CD14-positive monocyte (primary cell): ENCODE results near the gene CEP85L. TPM values are rescaled to one million over a fixed set of nuclear protein-coding genes. Genes with fewer than 3 reads are reported as not detected.
A peak's percentile ranks its signal among the peaks of the same experiment; 100 is the strongest.

Source experiments
- DNase-seq, 3 donors: peaks; one replicate each; pipeline ENCODE4 v3.0.0-alpha.2; 2011 to 2022
- H2AFZ ChIP-seq: 2 replicates; pipeline ENCODE4 v1.6.0; 2012; ENCODE audit warnings: mild to moderate bottlenecking, low read depth, low read length, inconsistent platforms; ENCODE audit not compliant: insufficient read depth, poor library complexity, severe bottlenecking
- H3K27ac ChIP-seq, 2 donors: 1 replicate in 1 of 2; 2 replicates in 1 of 2; pipeline ENCODE4 v1.5.1; 2012 to 2013; ENCODE audit warnings: low read length in 2 of 2, control low read depth in 1 of 2, inconsistent platforms in 1 of 2, low read depth in 1 of 2, mild to moderate bottlenecking in 1 of 2
- H3K27me3 ChIP-seq, 2 donors: one replicate each; pipeline versions ENCODE4 v1.6.0 to v1.6.1; 2011 to 2013; ENCODE audit warnings: low read length in 2 of 2; ENCODE audit not compliant: control insufficient read depth in 2 of 2, insufficient read depth in 2 of 2
- H3K36me3 ChIP-seq, 2 donors: replicated peaks in 1 of 2; 1 replicate in 1 of 2; 2 replicates in 1 of 2; pipeline versions ENCODE4 v1.5.1 to v1.6.1; 2012 to 2013; ENCODE audit warnings: low read length in 2 of 2, control low read depth in 1 of 2, inconsistent platforms in 1 of 2, mild to moderate bottlenecking in 1 of 2; ENCODE audit not compliant: insufficient read depth in 2 of 2, control insufficient read depth in 1 of 2
- H3K4me1 ChIP-seq, 2 donors: 1 replicate in 1 of 2; 2 replicates in 1 of 2; pipeline versions ENCODE4 v1.5.1 to v1.6.1; 2012 to 2013; ENCODE audit warnings: low read length in 2 of 2, control low read depth in 1 of 2, inconsistent platforms in 1 of 2, mild to moderate bottlenecking in 1 of 2, moderate library complexity in 1 of 2; ENCODE audit not compliant: insufficient read depth in 2 of 2, control insufficient read depth in 1 of 2
- H3K4me2 ChIP-seq: replicated peaks from 2 replicates; pipeline ENCODE3; 2012; ENCODE audit warnings: low read length, moderate library complexity, mild to moderate bottlenecking; ENCODE audit not compliant: poor library complexity, severe bottlenecking; ENCODE audit errors: extremely low read depth
- H3K4me3 ChIP-seq, 3 experiments: fragments of 200-600 bp in 1 of 3; sonication (generic) in 1 of 3; replicated peaks in 1 of 3; 1 replicate in 2 of 3; 2 replicates in 1 of 3; pipeline ENCODE4 v1.5.1; 2011 to 2013; ENCODE audit warnings: low read length in 3 of 3, mild to moderate bottlenecking in 3 of 3, control low read depth in 2 of 3, low read depth in 2 of 3, inconsistent platforms in 1 of 3, moderate library complexity in 1 of 3
- H3K79me2 ChIP-seq: 2 replicates; pipeline ENCODE4 v1.6.0; 2012; ENCODE audit warnings: mild to moderate bottlenecking, control low read depth, inconsistent platforms, low read length, moderate library complexity; ENCODE audit not compliant: insufficient read depth
- H3K9ac ChIP-seq: 2 replicates; pipeline ENCODE4 v1.6.0; 2017; ENCODE audit warnings: low read length, mild to moderate bottlenecking; ENCODE audit not compliant: insufficient read depth, poor library complexity, severe bottlenecking
- H3K9me3 ChIP-seq, 2 donors: replicated peaks in 1 of 2; 1 replicate in 1 of 2; 2 replicates in 1 of 2; pipeline versions ENCODE4 v1.5.1 to v1.6.1; 2012 to 2013; ENCODE audit warnings: low read length in 2 of 2, control low read depth in 1 of 2; ENCODE audit not compliant: control insufficient read depth in 1 of 2, insufficient read depth in 1 of 2
- H4K20me1 ChIP-seq: 2 replicates; pipeline ENCODE4 v1.6.0; 2012; ENCODE audit warnings: mild to moderate bottlenecking, low read length, control low read depth, moderate library complexity; ENCODE audit not compliant: insufficient read depth
- H3K27ac Mint-ChIP-seq, 7 donors: one replicate each; pipeline ENCODE4 v1.8.0; 2020; ENCODE audit warnings: mild to moderate bottlenecking in 7 of 7, mixed read lengths in 7 of 7, moderate library complexity in 6 of 7, inconsistent platforms in 2 of 7
- H3K27me3 Mint-ChIP-seq, 3 donors: one replicate each; pipeline ENCODE4 v1.8.0; 2021 to 2022; ENCODE audit warnings: low read depth in 3 of 3, mild to moderate bottlenecking in 3 of 3, mixed read lengths in 3 of 3, moderate library complexity in 3 of 3, inconsistent platforms in 1 of 3
- H3K36me3 Mint-ChIP-seq, 2 donors: one replicate each; pipeline ENCODE4 v1.8.0; 2020; ENCODE audit warnings: mixed read lengths in 2 of 2, inconsistent platforms in 1 of 2, mild to moderate bottlenecking in 1 of 2
- H3K4me1 Mint-ChIP-seq: one replicate; pipeline ENCODE4 v1.8.0; 2020; ENCODE audit warnings: mild to moderate bottlenecking, mixed read lengths
- H3K4me3 Mint-ChIP-seq, 2 donors: one replicate each; pipeline ENCODE4 v1.8.0; 2020; ENCODE audit warnings: mild to moderate bottlenecking in 2 of 2, mixed read lengths in 2 of 2, moderate library complexity in 1 of 2
- H3K9me3 Mint-ChIP-seq, 7 donors: one replicate each; pipeline ENCODE4 v1.8.0; 2020 to 2022; ENCODE audit warnings: mixed read lengths in 7 of 7, mild to moderate bottlenecking in 6 of 7, moderate library complexity in 6 of 7, inconsistent platforms in 2 of 7
- WGBS: methylation state at CpG from one replicate; pipeline ENCODE4 v1.1.5; 2013; ENCODE audit warnings: missing lambda C conversion rate; ENCODE audit not compliant: insufficient coverage; 5-methylcytosine and 5-hydroxymethylcytosine counted together
- intact Hi-C, 2 donors: fragments of 100-400 bp; cut with micrococcal nuclease; formaldehyde crosslinking; loops; one replicate each; pipeline versions ENCODE4 v1.15.0 to v1.15.1; 2023
- polyA plus RNA-seq, 3 donors: library from polyadenylated mRNA; depleted of rRNA in 1 of 3; unstranded in 2 of 3; stranded (reverse) in 1 of 3; fragments of 300-500 nt in 2 of 3; fragments of >200 nt in 1 of 3; fragmentation: Illumina TruSeq in 2 of 3; gene quantifications; 1 replicate in 2 of 3; 2 replicates in 1 of 3; pipeline ENCODE4 v1.2.3, GENCODE V29; 2012 to 2021
- TF ChIP-seq, protein P1 (sequence below): fragments of 200-600 bp; IDR thresholded peaks from one replicate; pipeline ENCODE4 v1.8.0; 2022; ENCODE audit warnings: antibody characterized with exemption, mild to moderate bottlenecking

Gene CEP85L
- polyA plus RNA-seq, 3 donors: 14.9 to 38.3 (median 19.6) TPM

DNA sequence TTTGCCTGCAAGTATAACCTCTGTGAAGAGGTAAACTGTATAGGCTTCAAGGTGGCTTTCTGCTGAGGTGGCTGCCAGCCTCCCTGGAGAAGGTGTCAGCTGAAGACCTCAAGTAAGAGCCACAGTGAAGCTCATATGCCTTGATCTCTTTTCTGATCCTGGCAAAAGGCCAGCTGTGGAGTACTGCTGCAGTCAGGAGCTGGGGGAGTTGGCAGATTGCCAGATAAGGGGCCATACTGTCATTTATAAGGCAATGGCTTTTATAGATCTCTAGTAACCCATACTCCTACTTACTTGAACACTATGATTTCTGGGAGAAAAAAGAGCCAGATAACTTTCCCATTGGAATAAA is 8.8 kb upstream of the CEP85L start:
- intact Hi-C loops: no loop called here
- H3K27ac ChIP-seq: no peak overlapping the region
- Mint-ChIP-seq H3K27me3 (peaks cover 2 to 6% (median 3%) of the 10 kb centered on the region in 3 donors), H3K9me3 (peaks cover 0 to 2% (median 0%) of the 10 kb centered on the region in 7 donors), H3K4me3 (no peak overlapping the region), H3K4me1 (peaks cover 4% of the 10 kb centered on the region), H3K27ac (no peak overlapping the region), H3K36me3 (no peaks in the 10 kb centered on the region)
- no peak overlapping the region for H3K4me2 ChIP-seq
- H2AFZ ChIP-seq: no peak overlapping the region
- no peak for DNase-seq
- H4K20me1 ChIP-seq: no peaks in the 10 kb centered on the region
- no peaks in the 10 kb centered on the region for H3K36me3 ChIP-seq
- no peaks in the 10 kb centered on the region for H3K79me2 ChIP-seq
- H3K9ac ChIP-seq: no peak overlapping the region
- H3K4me1 ChIP-seq: no peaks in the 10 kb centered on the region
- H3K4me3 ChIP-seq: no peak overlapping the region
- no peaks in the 10 kb centered on the region for H3K9me3 ChIP-seq
- TF ChIP-seq, protein P1, sequence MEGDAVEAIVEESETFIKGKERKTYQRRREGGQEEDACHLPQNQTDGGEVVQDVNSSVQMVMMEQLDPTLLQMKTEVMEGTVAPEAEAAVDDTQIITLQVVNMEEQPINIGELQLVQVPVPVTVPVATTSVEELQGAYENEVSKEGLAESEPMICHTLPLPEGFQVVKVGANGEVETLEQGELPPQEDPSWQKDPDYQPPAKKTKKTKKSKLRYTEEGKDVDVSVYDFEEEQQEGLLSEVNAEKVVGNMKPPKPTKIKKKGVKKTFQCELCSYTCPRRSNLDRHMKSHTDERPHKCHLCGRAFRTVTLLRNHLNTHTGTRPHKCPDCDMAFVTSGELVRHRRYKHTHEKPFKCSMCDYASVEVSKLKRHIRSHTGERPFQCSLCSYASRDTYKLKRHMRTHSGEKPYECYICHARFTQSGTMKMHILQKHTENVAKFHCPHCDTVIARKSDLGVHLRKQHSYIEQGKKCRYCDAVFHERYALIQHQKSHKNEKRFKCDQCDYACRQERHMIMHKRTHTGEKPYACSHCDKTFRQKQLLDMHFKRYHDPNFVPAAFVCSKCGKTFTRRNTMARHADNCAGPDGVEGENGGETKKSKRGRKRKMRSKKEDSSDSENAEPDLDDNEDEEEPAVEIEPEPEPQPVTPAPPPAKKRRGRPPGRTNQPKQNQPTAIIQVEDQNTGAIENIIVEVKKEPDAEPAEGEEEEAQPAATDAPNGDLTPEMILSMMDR: no peak
- H3K27me3 ChIP-seq: no peaks in the 10 kb centered on the region

GRCh38 chr6:118659513-118660217 is 8.3 kb upstream of the CEP85L start:
- Mint-ChIP-seq H3K4me1 (peaks cover 4% of the 10 kb centered on the region), H3K4me3 (no peak overlapping the region), H3K9me3 (peaks cover 0 to 2% (median 0%) of the 10 kb centered on the region in 7 donors), H3K27me3 (peaks cover 2 to 6% (median 3%) of the 10 kb centered on the region in 3 donors), H3K27ac (no peak overlapping the region), H3K36me3 (no peaks in the 10 kb centered on the region)
- intact Hi-C loops: loop anchor here in 1 of 2 donors (10.0 kb wide), 1 partner anchor 115 kb away; no protein-coding TSS in a partner anchor
- H3K9ac ChIP-seq: no peak overlapping the region
- H3K9me3 ChIP-seq: no peaks in the 10 kb centered on the region
- H4K20me1 ChIP-seq: no peaks in the 10 kb centered on the region
- H2AFZ ChIP-seq: peak overlapping the region; percentile 38
- H3K4me3 ChIP-seq: no peak overlapping the region
- no peaks in the 10 kb centered on the region for H3K27me3 ChIP-seq
- no peak for DNase-seq
- H3K4me2 ChIP-seq: no peak overlapping the region
- no peaks in the 10 kb centered on the region for H3K4me1 ChIP-seq
- TF ChIP-seq, protein P1: no peak
- no peaks in the 10 kb centered on the region for H3K79me2 ChIP-seq
- H3K27ac ChIP-seq: no peak overlapping the region
- no peaks in the 10 kb centered on the region for H3K36me3 ChIP-seq
- WGBS: 93% methylated on average over 4 of the region's 9 CpGs
